Measurements from ENCODE around the gene SHQ1. TPM values are rescaled to one million over a fixed set of nuclear protein-coding genes. Genes with fewer than 3 reads are reported as not detected.
"Not testable (repeated sequence)": the region's sequence is repeated elsewhere in the genome, so short reads cannot be mapped to it uniquely, and the experiment has no call there.

The SHQ1 gene
- total RNA-seq, 1 donor from 2014 or later: 17.0 TPM

GRCh38 chr3:72728958-72729467, 119.2 kb downstream of the SHQ1 start:
- peak; percentile 85 for ATAC-seq
- DNase-seq: no peak
- intact Hi-C loops (cut with micrococcal nuclease): no loop called here

GRCh38 chr3:72728329-72728889, 119.8 kb downstream of the SHQ1 start:
- no peak for ATAC-seq
- DNase-seq: no peak
- intact Hi-C loops (cut with micrococcal nuclease): no loop called here

- intact Hi-C loops (cut with micrococcal nuclease): no loop called here
- ATAC-seq (no peak), DNase-seq (no peak)
Measured at GRCh38 chr3:72727726-72728125, 120.5 kb downstream of the SHQ1 start.

- intact Hi-C loops (cut with micrococcal nuclease): no loop called here
- no peak for ATAC-seq
- DNase-seq: no peak
Measured at GRCh38 chr3:72727172-72727571, 121.1 kb downstream of the SHQ1 start.

GRCh38 chr3:72725229-72725628, 123.0 kb downstream of the SHQ1 start:
- ATAC-seq (no peak), DNase-seq (no peak)
- intact Hi-C loops (cut with micrococcal nuclease): no loop called here

- no peak for DNase-seq
- no peak for ATAC-seq
- intact Hi-C loops (cut with micrococcal nuclease): no loop called here
Measured at GRCh38 chr3:72724070-72724469, 124.2 kb downstream of the SHQ1 start.

- peak; percentile 55 for DNase-seq
- ATAC-seq: peak; percentile 90
- intact Hi-C loops (cut with micrococcal nuclease): no loop called here
Measured at GRCh38 chr3:72722930-72723726, 125.1 kb downstream of the SHQ1 start.

- ATAC-seq (no peak), DNase-seq (no peak)
- intact Hi-C loops (cut with micrococcal nuclease): no loop called here
Measured at GRCh38 chr3:72721683-72722381, 126.4 kb downstream of the SHQ1 start.

- no peak for ATAC-seq
- intact Hi-C loops (cut with micrococcal nuclease): no loop called here
- DNase-seq: no peak
Measured at GRCh38 chr3:72720566-72720965, 127.7 kb downstream of the SHQ1 start.

GRCh38 chr3:72719137-72719536, 129.1 kb downstream of the SHQ1 start:
- ATAC-seq: no peak

GRCh38 chr3:72714135-72714534, 134.1 kb downstream of the SHQ1 start:
- ATAC-seq; intact Hi-C loops (cut with micrococcal nuclease); DNase-seq: not testable (repeated sequence)

More at GRCh38 chr3:72719137-72719536, 129.1 kb downstream of the SHQ1 start:
- DNase-seq: no peak
- intact Hi-C loops (cut with micrococcal nuclease): no loop called here

GRCh38 chr3:72710471-72710870, 137.8 kb downstream of the SHQ1 start:
- intact Hi-C loops (cut with micrococcal nuclease); ATAC-seq; DNase-seq: not testable (repeated sequence)

GRCh38 chr3:72708441-72708840, 139.8 kb downstream of the SHQ1 start:
- ATAC-seq: no peak
- intact Hi-C loops (cut with micrococcal nuclease): no loop called here
- DNase-seq: no peak

GRCh38 chr3:72702997-72703396, 145.2 kb downstream of the SHQ1 start:
- no peak for ATAC-seq
- no peak for DNase-seq
- intact Hi-C loops (cut with micrococcal nuclease): no loop called here

- DNase-seq: peak; percentile 49
- intact Hi-C loops (cut with micrococcal nuclease): no loop called here
- ATAC-seq: peak; percentile 94
Measured at GRCh38 chr3:72702390-72702789, 145.9 kb downstream of the SHQ1 start.

GRCh38 chr3:72700106-72700505, 148.1 kb downstream of the SHQ1 start:
- DNase-seq (no peak), ATAC-seq (no peak)
- intact Hi-C loops (cut with micrococcal nuclease): no loop called here

GRCh38 chr3:72699631-72700030, 148.6 kb downstream of the SHQ1 start:
- no peak for ATAC-seq
- DNase-seq: no peak
- intact Hi-C loops (cut with micrococcal nuclease): no loop called here
